Measurements from ENCODE around the gene TMEM126A.

Gene TMEM126A

GRCh38 chr11:85695546-85695945 lies 47.8 kb downstream of the TMEM126A start:
- no peak for DNase-seq (ENCODE audit: low read depth)

GRCh38 chr11:85697747-85698146 lies 50.0 kb downstream of the TMEM126A start:
- no peak for DNase-seq (ENCODE audit: low read depth)

- no peak for DNase-seq (ENCODE audit: low read depth)
Observed at GRCh38 chr11:85698195-85698594, 50.4 kb downstream of the TMEM126A start.

- no peak for DNase-seq (ENCODE audit: low read depth)
Observed at GRCh38 chr11:85699957-85700741, 52.4 kb downstream of the TMEM126A start.

- no peak for DNase-seq (ENCODE audit: low read depth)
Observed at GRCh38 chr11:85704967-85705366, 57.2 kb downstream of the TMEM126A start.

- no peak for DNase-seq (ENCODE audit: low read depth)
Observed at GRCh38 chr11:85705800-85706199, 58.0 kb downstream of the TMEM126A start.
